HCT116 (cell line): ENCODE results near the gene CASP9.

Source experiments
- CTCF ChIP-seq, 3 experiments: fragments of 200-600 bp in 1 of 3; sonication (generic) in 1 of 3; IDR thresholded peaks in 2 of 3; conservative IDR thresholded peaks in 1 of 3; 2 replicates each; pipeline ENCODE4 v1.5.1; 2012 to 2017; ENCODE audit warnings: low read depth in 2 of 3, low read length in 2 of 3, antibody characterized with exemption in 1 of 3, borderline replicate concordance in 1 of 3, control low read depth in 1 of 3, mild to moderate bottlenecking in 1 of 3, mixed read lengths in 1 of 3, mixed run types in 1 of 3, moderate library complexity in 1 of 3; ENCODE audit not compliant: insufficient read depth in 1 of 3
- EZH2 ChIP-seq: fragments of 200-600 bp; sonication (generic); IDR thresholded peaks from 2 replicates; pipeline ENCODE4 v1.6.1; 2017; ENCODE audit warnings: antibody characterized with exemption, mixed run types
- POLR2AphosphoS5 ChIP-seq: IDR thresholded peaks from 2 replicates; pipeline ENCODE4 v1.6.1; 2011; ENCODE audit warnings: mild to moderate bottlenecking, low read depth, low read length, moderate library complexity

GRCh38 chr1:15475752-15476314, 48.2 kb downstream of the CASP9 start, which contains the start of gene CELA2B:
- TF ChIP-seq CTCF (IDR thresholded peaks at IDR 0.05 in 2 of 3, conservative IDR thresholded peaks at IDR 0.05 in 1 of 3; ENCODE audit: borderline replicate concordance in 1 of 3, insufficient read depth in 1 of 3, low read depth in 2 of 3, low read length in 2 of 3), result no peak
- TF ChIP-seq POLR2AphosphoS5, result no peak
- TF ChIP-seq EZH2, result no peak
